ENCODE measurements around the gene FOXA2. TPM values are rescaled to one million over a fixed set of nuclear protein-coding genes. Genes with fewer than 3 reads are reported as not detected.

The FOXA2 gene
- total and polyA plus RNA-seq, 5 donors from 2014 or later, result not detected

GRCh38 chr20:22577515-22578220 is 6.7 kb downstream of the FOXA2 start:
- no peak overlapping the region for H3K27ac Mint-ChIP-seq
- no peak overlapping the region for H3K4me3 ChIP-seq (ENCODE audit: low read depth, low read length)
- no peaks in the 10 kb centered on the region for H3K4me1 ChIP-seq (ENCODE audit: control insufficient read depth, insufficient read depth, low read length, poor library complexity, severe bottlenecking)
- peaks cover 0 to 6% (median 2%) of the 10 kb centered on the region in 7 donors for H3K9me3 Mint-ChIP-seq
- no peak for DNase-seq
- H3K27ac ChIP-seq (ENCODE audit: insufficient read depth, low read length, poor library complexity, severe bottlenecking), result no peak overlapping the region
- H3K4me1 Mint-ChIP-seq, result no peaks in the 10 kb centered on the region
- no peak overlapping the region for H3K4me3 Mint-ChIP-seq
- no peaks in the 10 kb centered on the region for H3K36me3 Mint-ChIP-seq
- H3K9me3 ChIP-seq (ENCODE audit: control insufficient read depth in 2 of 2, low read length in 2 of 2), result no peaks in the 10 kb centered on the region
- no peaks in the 10 kb centered on the region for H3K36me3 ChIP-seq (ENCODE audit: control insufficient read depth, insufficient read depth, low read length)
- H3K27me3 Mint-ChIP-seq, result peaks cover 85% of the 10 kb centered on the region
- peaks cover 18% of the 10 kb centered on the region for H3K27me3 ChIP-seq (ENCODE audit: control insufficient read depth, insufficient read depth, low read length)
- ATAC-seq (ENCODE audit: low read depth in 2 of 2), result no peak

- no peaks in the 10 kb centered on the region for H3K36me3 ChIP-seq (ENCODE audit: control insufficient read depth, insufficient read depth, low read length)
- peaks cover 90% of the 10 kb centered on the region for H3K27me3 Mint-ChIP-seq
- no peak overlapping the region for H3K4me3 Mint-ChIP-seq
- no peak for ATAC-seq (ENCODE audit: low read depth in 2 of 2)
- H3K4me1 ChIP-seq (ENCODE audit: control insufficient read depth, insufficient read depth, low read length, poor library complexity, severe bottlenecking), result no peaks in the 10 kb centered on the region
- H3K4me1 Mint-ChIP-seq, result no peaks in the 10 kb centered on the region
- no peaks in the 10 kb centered on the region for H3K9me3 ChIP-seq (ENCODE audit: control insufficient read depth in 2 of 2, low read length in 2 of 2)
- H3K4me3 ChIP-seq (ENCODE audit: low read depth, low read length), result no peak overlapping the region
- H3K27ac ChIP-seq (ENCODE audit: insufficient read depth, low read length, poor library complexity, severe bottlenecking), result no peak overlapping the region
- no peak for DNase-seq
- H3K27ac Mint-ChIP-seq, result no peak overlapping the region
- H3K9me3 Mint-ChIP-seq, result peaks cover 0 to 6% (median 2%) of the 10 kb centered on the region in 7 donors
- H3K27me3 ChIP-seq (ENCODE audit: control insufficient read depth, insufficient read depth, low read length), result peaks cover 21% of the 10 kb centered on the region
- H3K36me3 Mint-ChIP-seq, result no peaks in the 10 kb centered on the region
Measured at GRCh38 chr20:22576733-22577514, 7.4 kb downstream of the FOXA2 start.

GRCh38 chr20:22576273-22576672 is 8.1 kb downstream of the FOXA2 start:
- Histone ChIP-seq H3K4me1 (ENCODE audit: control insufficient read depth, insufficient read depth, low read length, poor library complexity, severe bottlenecking) (no peaks in the 10 kb centered on the region), H3K4me3 (ENCODE audit: low read depth, low read length) (no peak overlapping the region), H3K27ac (ENCODE audit: insufficient read depth, low read length, poor library complexity, severe bottlenecking) (no peak overlapping the region), H3K9me3 (ENCODE audit: control insufficient read depth in 2 of 2, low read length in 2 of 2) (no peaks in the 10 kb centered on the region), H3K36me3 (ENCODE audit: control insufficient read depth, insufficient read depth, low read length) (no peaks in the 10 kb centered on the region), H3K27me3 (ENCODE audit: control insufficient read depth, insufficient read depth, low read length) (peaks cover 26% of the 10 kb centered on the region)
- DNase-seq, result no peak
- Mint-ChIP-seq H3K9me3 (peaks cover 0 to 6% (median 4%) of the 10 kb centered on the region in 7 donors), H3K27ac (no peak overlapping the region), H3K4me3 (no peak overlapping the region), H3K36me3 (no peaks in the 10 kb centered on the region), H3K4me1 (no peaks in the 10 kb centered on the region), H3K27me3 (peaks cover 90% of the 10 kb centered on the region)
- no peak for ATAC-seq (ENCODE audit: low read depth in 2 of 2)

- no peak overlapping the region for H3K4me3 Mint-ChIP-seq
- Histone ChIP-seq H3K9me3 (ENCODE audit: control insufficient read depth in 2 of 2, low read length in 2 of 2) (no peaks in the 10 kb centered on the region), H3K27me3 (ENCODE audit: control insufficient read depth, insufficient read depth, low read length) (peaks cover 29% of the 10 kb centered on the region), H3K36me3 (ENCODE audit: control insufficient read depth, insufficient read depth, low read length) (no peaks in the 10 kb centered on the region), H3K4me3 (ENCODE audit: low read depth, low read length) (no peak overlapping the region), H3K27ac (ENCODE audit: insufficient read depth, low read length, poor library complexity, severe bottlenecking) (no peak overlapping the region), H3K4me1 (ENCODE audit: control insufficient read depth, insufficient read depth, low read length, poor library complexity, severe bottlenecking) (no peaks in the 10 kb centered on the region)
- no peak overlapping the region for H3K27ac Mint-ChIP-seq
- peaks cover 90% of the 10 kb centered on the region for H3K27me3 Mint-ChIP-seq
- no peaks in the 10 kb centered on the region for H3K4me1 Mint-ChIP-seq
- no peak for ATAC-seq (ENCODE audit: low read depth in 2 of 2)
- DNase-seq, result no peak
- peaks cover 0 to 10% (median 3%) of the 10 kb centered on the region in 7 donors for H3K9me3 Mint-ChIP-seq
- H3K36me3 Mint-ChIP-seq, result no peaks in the 10 kb centered on the region
Measured at GRCh38 chr20:22575737-22576136, 8.6 kb downstream of the FOXA2 start.

- Mint-ChIP-seq H3K27ac (no peak overlapping the region), H3K27me3 (peaks cover 88% of the 10 kb centered on the region), H3K36me3 (no peaks in the 10 kb centered on the region), H3K4me3 (no peak overlapping the region), H3K9me3 (peaks cover 0 to 10% (median 0%) of the 10 kb centered on the region in 7 donors), H3K4me1 (no peaks in the 10 kb centered on the region)
- Histone ChIP-seq H3K27ac (ENCODE audit: insufficient read depth, low read length, poor library complexity, severe bottlenecking) (no peak overlapping the region), H3K4me3 (ENCODE audit: low read depth, low read length) (no peak overlapping the region), H3K27me3 (ENCODE audit: control insufficient read depth, insufficient read depth, low read length) (peaks cover 25% of the 10 kb centered on the region), H3K4me1 (ENCODE audit: control insufficient read depth, insufficient read depth, low read length, poor library complexity, severe bottlenecking) (no peaks in the 10 kb centered on the region), H3K9me3 (ENCODE audit: control insufficient read depth in 2 of 2, low read length in 2 of 2) (no peaks in the 10 kb centered on the region), H3K36me3 (ENCODE audit: control insufficient read depth, insufficient read depth, low read length) (no peaks in the 10 kb centered on the region)
- no peak for ATAC-seq (ENCODE audit: low read depth in 2 of 2)
- no peak for DNase-seq
Measured at GRCh38 chr20:22575087-22575721, 9.2 kb downstream of the FOXA2 start.

- H3K4me1 Mint-ChIP-seq, result no peaks in the 10 kb centered on the region
- no peak overlapping the region for H3K4me3 Mint-ChIP-seq
- H3K9me3 ChIP-seq (ENCODE audit: control insufficient read depth in 2 of 2, low read length in 2 of 2), result no peaks in the 10 kb centered on the region
- no peak overlapping the region for H3K27ac ChIP-seq (ENCODE audit: insufficient read depth, low read length, poor library complexity, severe bottlenecking)
- H3K36me3 ChIP-seq (ENCODE audit: control insufficient read depth, insufficient read depth, low read length), result no peaks in the 10 kb centered on the region
- ATAC-seq (ENCODE audit: low read depth in 2 of 2) (no peak), DNase-seq (no peak)
- peaks cover 28% of the 10 kb centered on the region for H3K27me3 ChIP-seq (ENCODE audit: control insufficient read depth, insufficient read depth, low read length)
- no peak overlapping the region for H3K27ac Mint-ChIP-seq
- H3K36me3 Mint-ChIP-seq, result no peaks in the 10 kb centered on the region
- H3K9me3 Mint-ChIP-seq, result peaks cover 0 to 10% (median 0%) of the 10 kb centered on the region in 7 donors
- no peak overlapping the region for H3K4me3 ChIP-seq (ENCODE audit: low read depth, low read length)
- H3K4me1 ChIP-seq (ENCODE audit: control insufficient read depth, insufficient read depth, low read length, poor library complexity, severe bottlenecking), result no peaks in the 10 kb centered on the region
- H3K27me3 Mint-ChIP-seq, result peaks cover 88% of the 10 kb centered on the region
Measured at GRCh38 chr20:22574545-22575086, 9.8 kb downstream of the FOXA2 start.

GRCh38 chr20:22572491-22572890 is 11.9 kb downstream of the FOXA2 start:
- no peaks in the 10 kb centered on the region for H3K4me1 Mint-ChIP-seq
- no peaks in the 10 kb centered on the region for H3K36me3 Mint-ChIP-seq
- H3K4me1 ChIP-seq (ENCODE audit: control insufficient read depth, insufficient read depth, low read length, poor library complexity, severe bottlenecking), result no peaks in the 10 kb centered on the region
- H3K27ac ChIP-seq (ENCODE audit: insufficient read depth, low read length, poor library complexity, severe bottlenecking), result no peak overlapping the region
- peaks cover 32% of the 10 kb centered on the region for H3K27me3 ChIP-seq (ENCODE audit: control insufficient read depth, insufficient read depth, low read length)
- peaks cover 85% of the 10 kb centered on the region for H3K27me3 Mint-ChIP-seq
- no peaks in the 10 kb centered on the region for H3K36me3 ChIP-seq (ENCODE audit: control insufficient read depth, insufficient read depth, low read length)
- H3K9me3 Mint-ChIP-seq, result peaks cover 0 to 8% (median 0%) of the 10 kb centered on the region in 7 donors
- no peak overlapping the region for H3K4me3 ChIP-seq (ENCODE audit: low read depth, low read length)
- ATAC-seq (ENCODE audit: low read depth in 2 of 2) (no peak), DNase-seq (no peak)
- no peaks in the 10 kb centered on the region for H3K9me3 ChIP-seq (ENCODE audit: control insufficient read depth in 2 of 2, low read length in 2 of 2)
- no peak overlapping the region for H3K27ac Mint-ChIP-seq
- no peak overlapping the region for H3K4me3 Mint-ChIP-seq
